Measurements from ENCODE around the gene LRRD1.

GRCh38 chr7:92149736-92150239 is 29.2 kb downstream of the LRRD1 start:
- TF ChIP-seq, protein P1, sequence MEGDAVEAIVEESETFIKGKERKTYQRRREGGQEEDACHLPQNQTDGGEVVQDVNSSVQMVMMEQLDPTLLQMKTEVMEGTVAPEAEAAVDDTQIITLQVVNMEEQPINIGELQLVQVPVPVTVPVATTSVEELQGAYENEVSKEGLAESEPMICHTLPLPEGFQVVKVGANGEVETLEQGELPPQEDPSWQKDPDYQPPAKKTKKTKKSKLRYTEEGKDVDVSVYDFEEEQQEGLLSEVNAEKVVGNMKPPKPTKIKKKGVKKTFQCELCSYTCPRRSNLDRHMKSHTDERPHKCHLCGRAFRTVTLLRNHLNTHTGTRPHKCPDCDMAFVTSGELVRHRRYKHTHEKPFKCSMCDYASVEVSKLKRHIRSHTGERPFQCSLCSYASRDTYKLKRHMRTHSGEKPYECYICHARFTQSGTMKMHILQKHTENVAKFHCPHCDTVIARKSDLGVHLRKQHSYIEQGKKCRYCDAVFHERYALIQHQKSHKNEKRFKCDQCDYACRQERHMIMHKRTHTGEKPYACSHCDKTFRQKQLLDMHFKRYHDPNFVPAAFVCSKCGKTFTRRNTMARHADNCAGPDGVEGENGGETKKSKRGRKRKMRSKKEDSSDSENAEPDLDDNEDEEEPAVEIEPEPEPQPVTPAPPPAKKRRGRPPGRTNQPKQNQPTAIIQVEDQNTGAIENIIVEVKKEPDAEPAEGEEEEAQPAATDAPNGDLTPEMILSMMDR (IDR thresholded peaks at IDR 0.05): no peak
- no peak for TF ChIP-seq POLR2A (IDR thresholded peaks at IDR 0.05)
- TF ChIP-seq POLR2AphosphoS5 (IDR thresholded peaks at IDR 0.05; ENCODE audit: insufficient read depth in 1 of 2, low read depth in 1 of 2): no peak

All from vagina (tissue), 2 donors.